Activated T-cell treated with anti-CD3 and anti-CD28 coated beads, Interleukin-2, amount 50 U/mL, for 4 hours (primary cell): ENCODE results near the gene ATP2A2. TPM values are rescaled to one million over a fixed set of nuclear protein-coding genes. Genes with fewer than 3 reads are reported as not detected.
"Not testable (repeated sequence)": the region's sequence is repeated elsewhere in the genome, so short reads cannot be mapped to it uniquely, and the experiment has no call there.

ENCODE experiments used
- ATAC-seq, 2 donors: fragments of 200-7000 bp; cut with Tn5 transposase; one replicate each; pipeline ENCODE4 v1.10.0; 2021
- DNase-seq: peaks from one replicate; pipeline ENCODE4 v3.0.0-alpha.2; 2020
- H3K27me3 Mint-ChIP-seq: one replicate; pipeline ENCODE4 v1.8.0; 2021; ENCODE audit warnings: low read depth, mixed read lengths
- H3K36me3 Mint-ChIP-seq: one replicate; pipeline ENCODE4 v1.8.0; 2022; ENCODE audit warnings: mixed read lengths; ENCODE audit not compliant: insufficient read depth
- H3K4me1 Mint-ChIP-seq: one replicate; pipeline ENCODE4 v1.8.0; 2021; ENCODE audit warnings: low read depth, mixed read lengths
- H3K4me3 Mint-ChIP-seq: one replicate; pipeline ENCODE4 v1.8.0; 2021; ENCODE audit warnings: mild to moderate bottlenecking, moderate library complexity, mixed read lengths
- H3K9me3 Mint-ChIP-seq: one replicate; pipeline ENCODE4 v1.8.0; 2021; ENCODE audit warnings: mixed read lengths
- total RNA-seq, 3 donors: library from RNA; stranded (reverse); gene quantifications; one replicate each; pipeline ENCODE4 v1.2.1, GENCODE V29; 2021

ATP2A2 gene
- total RNA-seq, 3 donors from 2014 or later, result 240 to 245 (median 241) TPM

- no peaks in the 10 kb centered on the region for H3K27me3 Mint-ChIP-seq
- no peak for DNase-seq
- no peak overlapping the region for H3K4me3 Mint-ChIP-seq
- peaks cover 62% of the 10 kb centered on the region for H3K36me3 Mint-ChIP-seq
- H3K4me1 Mint-ChIP-seq, result no peaks in the 10 kb centered on the region
- H3K9me3 Mint-ChIP-seq, result no peaks in the 10 kb centered on the region
- no peak for ATAC-seq
These were observed 54.5 kb downstream of the ATP2A2 start for GRCh38 chr12:110335481-110336045.

DNA sequence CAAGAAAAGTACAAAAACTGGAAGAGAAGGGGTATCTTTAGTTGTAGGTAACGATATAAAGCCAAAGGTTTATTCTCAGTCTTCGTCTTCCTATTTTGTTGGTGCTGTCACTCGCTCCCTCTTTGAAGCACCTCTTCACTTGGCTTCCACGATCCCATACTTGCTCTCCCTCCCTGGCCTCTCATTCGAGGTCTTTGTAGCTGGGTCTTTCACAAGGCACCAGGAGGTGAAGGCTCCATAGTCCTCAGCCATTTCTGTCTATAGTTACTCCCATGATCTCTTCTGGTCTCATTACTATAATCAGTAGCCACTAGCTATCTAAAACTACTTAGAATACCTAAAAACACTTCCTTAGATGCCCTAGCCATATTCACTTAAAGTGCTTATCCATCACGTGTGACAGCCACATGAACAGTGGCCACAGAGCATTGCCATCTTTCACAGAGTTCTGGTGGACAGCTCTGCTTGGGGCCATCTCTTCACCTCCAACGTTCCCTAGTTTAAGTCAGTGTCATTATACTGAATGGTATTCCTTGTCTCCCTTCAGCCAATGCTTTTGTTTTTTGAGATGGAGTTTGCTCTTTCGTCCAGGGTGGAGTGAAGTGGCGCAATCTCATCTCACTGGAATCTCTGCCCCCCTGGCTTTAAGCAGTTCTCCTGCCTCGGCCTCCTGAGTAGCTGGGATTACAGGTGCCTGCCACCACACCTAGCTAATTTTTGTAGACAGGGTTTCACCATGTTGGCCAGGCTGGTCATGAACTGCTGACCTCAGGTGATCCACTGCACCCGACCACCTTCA lies 57.1 kb downstream of the ATP2A2 start:
- Mint-ChIP-seq H3K4me1 (no peaks in the 10 kb centered on the region), H3K36me3 (peaks cover 74% of the 10 kb centered on the region), H3K27me3 (no peaks in the 10 kb centered on the region), H3K9me3 (no peaks in the 10 kb centered on the region), H3K4me3 (no peak overlapping the region)
- no peak for DNase-seq
- no peak for ATAC-seq

GRCh38 chr12:110338754-110339153 lies 57.7 kb downstream of the ATP2A2 start:
- no peaks in the 10 kb centered on the region for H3K4me1 Mint-ChIP-seq
- H3K4me3 Mint-ChIP-seq, result no peak overlapping the region
- peaks cover 74% of the 10 kb centered on the region for H3K36me3 Mint-ChIP-seq
- ATAC-seq, result no peak
- no peaks in the 10 kb centered on the region for H3K27me3 Mint-ChIP-seq
- H3K9me3 Mint-ChIP-seq, result no peaks in the 10 kb centered on the region
- DNase-seq, result no peak

DNA sequence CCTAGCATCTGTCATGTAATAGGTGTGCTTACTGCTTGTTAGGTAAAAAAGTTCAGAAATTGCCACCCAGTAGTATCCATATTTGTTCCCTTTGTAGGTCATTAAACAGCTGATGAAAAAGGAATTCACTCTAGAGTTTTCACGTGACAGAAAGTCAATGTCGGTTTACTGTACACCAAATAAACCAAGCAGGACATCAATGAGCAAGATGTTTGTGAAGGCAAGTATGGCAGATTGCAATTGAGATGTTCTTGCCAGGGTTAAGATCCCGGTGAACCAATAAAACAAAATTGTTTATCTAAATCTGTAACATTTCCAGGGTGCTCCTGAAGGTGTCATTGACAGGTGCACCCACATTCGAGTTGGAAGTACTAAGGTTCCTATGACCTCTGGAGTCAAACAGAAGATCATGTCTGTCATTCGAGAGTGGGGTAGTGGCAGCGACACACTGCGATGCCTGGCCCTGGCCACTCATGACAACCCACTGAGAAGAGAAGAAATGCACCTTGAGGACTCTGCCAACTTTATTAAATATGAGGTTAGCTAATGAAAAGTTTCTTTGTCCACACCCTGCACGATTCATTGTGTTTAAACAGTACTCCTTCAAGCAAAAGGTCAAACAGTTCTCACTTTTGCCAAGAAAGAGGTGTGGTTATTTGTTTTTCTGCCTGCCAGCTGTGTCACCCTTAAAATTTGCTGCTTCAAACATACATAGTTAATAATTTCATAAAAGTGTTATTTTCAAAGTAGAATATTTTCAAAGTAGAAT lies 58.3 kb downstream of the ATP2A2 start:
- ATAC-seq, result no peak
- Mint-ChIP-seq H3K4me1 (no peaks in the 10 kb centered on the region), H3K27me3 (no peaks in the 10 kb centered on the region), H3K36me3 (peaks cover 74% of the 10 kb centered on the region), H3K9me3 (no peaks in the 10 kb centered on the region), H3K4me3 (no peak overlapping the region)
- DNase-seq, result no peak

DNA sequence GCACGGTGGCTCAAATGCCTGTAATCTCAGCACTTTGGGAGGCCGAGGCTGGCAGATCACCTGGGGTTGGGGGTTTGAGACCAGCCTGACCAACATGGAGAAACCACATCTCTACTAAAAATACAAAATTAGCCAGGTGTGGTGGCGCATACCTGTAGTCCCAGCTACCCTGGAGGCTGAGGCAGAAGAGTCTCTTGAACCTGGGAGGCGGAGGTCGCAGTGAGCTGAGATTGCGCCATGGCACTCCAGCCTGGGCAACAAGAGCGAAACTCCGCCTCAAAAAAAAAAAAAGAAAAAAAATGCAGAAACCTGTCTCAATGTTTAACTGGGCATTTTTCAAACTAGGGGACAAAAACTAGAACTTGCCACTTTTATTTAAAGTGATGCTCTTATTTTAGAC lies 59.2 kb downstream of the ATP2A2 start:
- H3K9me3 Mint-ChIP-seq, H3K4me3 Mint-ChIP-seq: not testable (repeated sequence)

DNA sequence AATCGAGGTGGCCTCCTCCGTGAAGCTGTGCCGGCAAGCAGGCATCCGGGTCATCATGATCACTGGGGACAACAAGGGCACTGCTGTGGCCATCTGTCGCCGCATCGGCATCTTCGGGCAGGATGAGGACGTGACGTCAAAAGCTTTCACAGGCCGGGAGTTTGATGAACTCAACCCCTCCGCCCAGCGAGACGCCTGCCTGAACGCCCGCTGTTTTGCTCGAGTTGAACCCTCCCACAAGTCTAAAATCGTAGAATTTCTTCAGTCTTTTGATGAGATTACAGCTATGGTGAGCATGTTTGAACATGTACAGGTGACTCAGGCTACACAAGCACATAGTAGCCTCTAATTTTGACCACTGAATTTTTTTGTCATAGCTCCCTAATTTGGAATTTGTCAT lies 59.7 kb downstream of the ATP2A2 start:
- H3K4me3 Mint-ChIP-seq, result no peak overlapping the region

More for the DNA sequence above, 59.2 kb downstream of the ATP2A2 start:
- peaks cover 78% of the 10 kb centered on the region for H3K36me3 Mint-ChIP-seq
- not testable (repeated sequence) for H3K4me1 Mint-ChIP-seq, ATAC-seq, H3K27me3 Mint-ChIP-seq, DNase-seq

DNA sequence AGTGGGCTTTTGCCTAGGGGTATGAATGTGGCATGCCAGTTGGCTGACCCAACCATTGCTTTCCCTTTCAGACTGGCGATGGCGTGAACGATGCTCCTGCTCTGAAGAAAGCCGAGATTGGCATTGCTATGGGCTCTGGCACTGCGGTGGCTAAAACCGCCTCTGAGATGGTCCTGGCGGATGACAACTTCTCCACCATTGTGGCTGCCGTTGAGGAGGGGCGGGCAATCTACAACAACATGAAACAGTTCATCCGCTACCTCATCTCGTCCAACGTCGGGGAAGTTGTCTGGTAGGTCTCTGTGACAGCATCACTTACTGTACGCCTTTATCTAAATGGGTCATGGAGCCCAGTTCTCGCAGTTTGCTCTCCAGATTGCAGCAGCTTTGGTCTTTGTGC lies 61.1 kb downstream of the ATP2A2 start:
- DNase-seq (no peak), ATAC-seq (no peak)
- Mint-ChIP-seq H3K9me3 (no peaks in the 10 kb centered on the region), H3K4me3 (no peak overlapping the region), H3K36me3 (peaks cover 74% of the 10 kb centered on the region), H3K27me3 (no peaks in the 10 kb centered on the region), H3K4me1 (no peaks in the 10 kb centered on the region)

More for the DNA sequence above, 59.7 kb downstream of the ATP2A2 start:
- Mint-ChIP-seq H3K36me3 (peaks cover 75% of the 10 kb centered on the region), H3K4me1 (no peaks in the 10 kb centered on the region), H3K27me3 (no peaks in the 10 kb centered on the region), H3K9me3 (no peaks in the 10 kb centered on the region)
- ATAC-seq, result no peak
- DNase-seq, result no peak

DNA sequence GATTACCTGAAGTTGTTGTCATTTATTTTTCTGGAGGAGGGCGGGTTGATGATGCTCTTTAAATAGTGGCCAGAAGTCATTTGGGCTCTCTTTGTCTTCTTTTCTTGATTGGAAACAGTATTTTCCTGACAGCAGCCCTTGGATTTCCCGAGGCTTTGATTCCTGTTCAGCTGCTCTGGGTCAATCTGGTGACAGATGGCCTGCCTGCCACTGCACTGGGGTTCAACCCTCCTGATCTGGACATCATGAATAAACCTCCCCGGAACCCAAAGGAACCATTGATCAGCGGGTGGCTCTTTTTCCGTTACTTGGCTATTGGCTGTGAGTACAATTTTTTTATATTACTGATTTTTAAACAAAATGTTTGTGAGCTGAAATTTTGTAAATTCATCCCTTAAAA lies 62.1 kb downstream of the ATP2A2 start:
- Mint-ChIP-seq H3K9me3 (no peaks in the 10 kb centered on the region), H3K4me3 (no peak overlapping the region), H3K4me1 (peaks cover 3% of the 10 kb centered on the region), H3K27me3 (no peaks in the 10 kb centered on the region), H3K36me3 (peaks cover 75% of the 10 kb centered on the region)
- no peak for DNase-seq
- ATAC-seq, result no peak

- no peak for DNase-seq
- no peak for ATAC-seq
- Mint-ChIP-seq H3K36me3 (peaks cover 71% of the 10 kb centered on the region), H3K27me3 (no peaks in the 10 kb centered on the region), H3K4me3 (no peak overlapping the region), H3K9me3 (no peaks in the 10 kb centered on the region), H3K4me1 (peaks cover 11% of the 10 kb centered on the region)
These were observed 62.9 kb downstream of the ATP2A2 start for GRCh38 chr12:110343736-110344555.

GRCh38 chr12:110344657-110345056 lies 63.6 kb downstream of the ATP2A2 start:
- no peak for ATAC-seq
- H3K4me1 Mint-ChIP-seq, result peaks cover 18% of the 10 kb centered on the region
- peaks cover 68% of the 10 kb centered on the region for H3K36me3 Mint-ChIP-seq
- no peak overlapping the region for H3K4me3 Mint-ChIP-seq
- H3K9me3 Mint-ChIP-seq, result no peaks in the 10 kb centered on the region
- DNase-seq, result no peak
- H3K27me3 Mint-ChIP-seq, result no peaks in the 10 kb centered on the region

DNA sequence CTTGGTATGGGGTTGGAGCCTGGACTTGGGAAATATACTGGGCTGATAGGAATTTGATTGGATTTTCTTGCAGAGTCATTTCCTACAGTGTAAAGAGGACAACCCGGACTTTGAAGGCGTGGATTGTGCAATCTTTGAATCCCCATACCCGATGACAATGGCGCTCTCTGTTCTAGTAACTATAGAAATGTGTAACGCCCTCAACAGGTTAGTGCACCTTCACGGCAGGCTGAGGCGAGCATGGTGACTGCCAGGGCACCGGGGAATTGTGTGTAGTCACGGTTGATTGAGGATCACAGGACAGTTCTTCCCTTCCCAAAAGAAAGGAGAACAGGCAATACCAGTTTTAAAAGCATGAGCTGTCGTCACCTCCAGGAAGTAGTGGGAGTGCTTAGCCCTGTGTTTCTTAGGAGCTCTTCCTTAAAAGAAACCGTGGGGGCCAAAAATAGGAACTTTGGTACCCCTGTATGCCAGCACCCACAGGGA lies 64.2 kb downstream of the ATP2A2 start:
- Mint-ChIP-seq H3K9me3 (no peaks in the 10 kb centered on the region), H3K4me3 (no peak overlapping the region), H3K4me1 (peaks cover 24% of the 10 kb centered on the region), H3K36me3 (peaks cover 62% of the 10 kb centered on the region), H3K27me3 (no peaks in the 10 kb centered on the region)
- DNase-seq (no peak), ATAC-seq (no peak)

DNA sequence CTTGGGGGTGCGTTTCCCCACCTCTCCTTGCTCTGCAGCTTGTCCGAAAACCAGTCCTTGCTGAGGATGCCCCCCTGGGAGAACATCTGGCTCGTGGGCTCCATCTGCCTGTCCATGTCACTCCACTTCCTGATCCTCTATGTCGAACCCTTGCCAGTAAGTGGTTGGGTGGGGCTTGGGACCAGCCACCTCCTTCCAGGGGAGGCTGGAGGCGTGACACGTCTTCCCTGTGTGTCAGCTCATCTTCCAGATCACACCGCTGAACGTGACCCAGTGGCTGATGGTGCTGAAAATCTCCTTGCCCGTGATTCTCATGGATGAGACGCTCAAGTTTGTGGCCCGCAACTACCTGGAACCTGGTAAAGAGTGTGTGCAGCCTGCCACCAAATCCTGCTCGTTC lies 64.9 kb downstream of the ATP2A2 start:
- Mint-ChIP-seq H3K27me3 (no peaks in the 10 kb centered on the region), H3K4me3 (no peak overlapping the region), H3K36me3 (peaks cover 59% of the 10 kb centered on the region), H3K9me3 (no peaks in the 10 kb centered on the region), H3K4me1 (peaks cover 26% of the 10 kb centered on the region)
- ATAC-seq (no peak), DNase-seq (no peak)

DNA sequence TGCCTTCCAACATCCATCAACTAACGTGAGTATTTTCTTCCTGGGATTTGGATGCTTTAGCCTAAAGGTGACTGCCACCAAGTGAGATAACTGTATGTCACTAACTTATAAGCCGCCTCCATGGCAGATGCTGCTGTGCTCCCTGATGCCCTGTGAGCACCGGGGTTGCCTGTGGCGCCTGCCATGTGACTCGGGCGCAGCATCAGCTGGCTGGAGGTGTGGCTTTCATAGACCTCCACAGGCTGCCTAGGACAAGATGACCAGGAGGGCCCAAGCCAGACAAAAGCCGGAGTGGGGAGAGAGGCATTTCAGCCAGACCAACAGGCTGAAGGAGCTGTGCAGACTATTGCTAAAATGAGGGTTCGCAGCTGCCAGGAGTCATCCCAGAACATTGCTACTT lies 66.7 kb downstream of the ATP2A2 start:
- DNase-seq, result no peak
- Mint-ChIP-seq H3K27me3 (no peaks in the 10 kb centered on the region), H3K36me3 (peaks cover 48% of the 10 kb centered on the region), H3K4me1 (peaks cover 26% of the 10 kb centered on the region), H3K4me3 (no peak overlapping the region), H3K9me3 (no peaks in the 10 kb centered on the region)
- ATAC-seq, result no peak
